ENCODE data around the gene SLC44A3. TPM values are rescaled to one million over a fixed set of nuclear protein-coding genes. Genes with fewer than 3 reads are reported as not detected.
"Not testable (repeated sequence)": the region's sequence is repeated elsewhere in the genome, so short reads cannot be mapped to it uniquely, and the experiment has no call there.

SLC44A3 gene
- total RNA-seq, 2 donors from 2014 or later: 72.1 to 95.5 TPM

DNA sequence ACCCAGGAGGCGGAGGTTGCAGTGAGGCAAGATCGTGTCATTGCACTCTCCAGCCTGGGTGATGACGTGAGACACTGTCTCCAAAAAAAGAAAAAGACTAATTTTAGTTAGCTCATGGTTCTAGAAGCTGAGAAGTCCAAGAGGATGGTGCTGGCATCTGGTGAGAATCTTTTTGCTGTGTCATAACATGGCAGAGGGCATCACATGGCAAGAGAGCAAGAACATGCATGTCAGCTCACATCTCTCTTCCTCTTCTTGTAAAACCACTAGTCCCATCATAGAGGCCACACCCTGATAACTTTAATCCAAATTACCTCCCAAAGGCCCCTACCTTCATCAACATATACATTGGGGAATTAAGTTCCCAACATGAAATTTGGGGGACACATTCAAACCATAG is 120.6 kb downstream of the SLC44A3 start:
- intact Hi-C loops (cut with DNase I, micrococcal nuclease): loop anchor here in 1 of 2 donors (10.0 kb wide), 1 partner anchor 54 kb away; no protein-coding TSS in a partner anchor
- ATAC-seq (no peak), DNase-seq (no peak)

DNA sequence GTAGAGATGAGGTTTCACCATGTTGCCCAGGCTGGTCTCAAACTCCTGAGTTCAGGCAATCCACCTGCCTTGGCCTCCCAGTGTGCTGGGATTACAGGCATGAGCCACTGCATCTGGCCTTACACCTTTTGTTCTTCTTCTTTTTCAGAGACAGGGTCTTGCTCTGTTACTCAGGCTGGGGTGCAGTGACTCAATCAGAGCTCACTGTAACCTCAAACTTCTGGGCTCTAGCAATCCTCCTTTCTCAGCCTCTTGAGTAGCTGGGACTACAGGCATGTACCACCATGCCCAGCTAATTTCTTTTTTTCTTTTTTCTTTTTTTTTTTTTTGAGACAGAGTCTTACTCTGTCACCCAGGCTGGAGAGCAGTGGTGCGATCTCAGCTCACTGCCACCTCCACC is 121.3 kb downstream of the SLC44A3 start:
- intact Hi-C loops (cut with DNase I, micrococcal nuclease): loop anchor here in 1 of 2 donors (10.0 kb wide), 1 partner anchor 53 kb away; no protein-coding TSS in a partner anchor
- DNase-seq, ATAC-seq: not testable (repeated sequence)

DNA sequence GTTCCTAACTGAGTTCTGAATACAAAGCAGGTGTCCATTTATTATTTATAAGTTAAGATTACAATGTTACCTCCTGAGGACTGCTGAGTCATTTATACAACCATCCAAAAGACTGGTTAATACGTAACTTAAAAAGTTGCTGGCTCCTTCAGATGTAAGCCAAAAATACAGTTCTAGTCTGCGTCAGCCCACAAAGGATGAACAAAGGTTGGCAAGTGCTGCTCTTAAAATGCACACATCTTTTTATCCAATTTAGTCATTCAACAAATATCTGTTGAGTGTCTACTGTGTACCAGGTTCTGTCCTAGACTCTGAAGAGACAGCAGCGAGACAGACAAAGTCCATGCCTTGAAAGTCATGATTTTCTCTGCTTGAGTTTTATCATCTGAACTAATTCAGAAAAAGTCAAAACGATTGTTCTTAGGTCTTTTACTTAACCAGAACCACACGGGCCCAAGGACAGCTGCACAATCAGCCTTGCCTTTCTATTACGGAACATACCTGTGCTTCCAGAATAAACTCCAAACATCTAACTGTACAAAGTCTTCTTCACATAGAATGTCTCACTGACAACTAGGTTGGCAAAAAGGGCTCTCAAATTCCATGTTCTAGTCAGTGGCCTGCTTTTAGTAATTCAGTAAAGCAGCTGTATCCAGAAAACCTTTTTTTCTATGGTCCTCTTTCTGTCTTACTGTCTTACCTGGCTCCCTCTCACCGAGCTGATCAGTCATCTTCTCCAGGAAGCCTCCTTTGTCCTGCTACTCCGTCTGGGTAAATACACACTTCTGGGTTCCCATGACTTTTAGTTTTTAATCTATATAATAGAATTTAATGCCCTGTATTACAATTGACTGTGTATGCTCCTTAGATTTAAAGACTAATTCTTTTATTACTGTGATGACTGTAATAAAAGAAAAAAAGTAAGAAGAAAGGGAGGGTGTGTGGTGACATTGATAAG is 122.3 kb downstream of the SLC44A3 start:
- ATAC-seq: peak; percentile 83
- intact Hi-C loops (cut with DNase I, micrococcal nuclease): loop anchor here in 1 of 2 donors (10.0 kb wide), 1 partner anchor 52 kb away; no protein-coding TSS in a partner anchor
- DNase-seq: no peak

Other genes with a start within 250 kb of the SLC44A3 start
- gene CNN3, start 106.8 kb downstream of the SLC44A3 start, total RNA-seq: 100 to 1,000 TPM in 1 of 2 donors, 10 to 100 TPM in 1; 79.1 to 114 TPM

Data from left colon (tissue), 2 donors.